Fibroblast of lung (primary cell): ENCODE measurements around the gene EPB41.

Experiments
- EZH2 ChIP-seq: IDR thresholded peaks from 2 replicates; pipeline ENCODE4 v1.5.1; 2012; ENCODE audit warnings: low read length, control low read depth, mild to moderate bottlenecking; ENCODE audit errors: missing control alignments
- TF ChIP-seq, protein P1 (sequence below), 2 donors: IDR thresholded peaks in 1 of 2; conservative IDR thresholded peaks in 1 of 2; 1 replicate in 1 of 2; 2 replicates in 1 of 2; pipeline ENCODE4 v1.5.1; 2011 to 2012; ENCODE audit warnings: low read length in 2 of 2, control low read depth in 1 of 2, inconsistent platforms in 1 of 2, low read depth in 1 of 2, mild to moderate bottlenecking in 1 of 2

DNA sequence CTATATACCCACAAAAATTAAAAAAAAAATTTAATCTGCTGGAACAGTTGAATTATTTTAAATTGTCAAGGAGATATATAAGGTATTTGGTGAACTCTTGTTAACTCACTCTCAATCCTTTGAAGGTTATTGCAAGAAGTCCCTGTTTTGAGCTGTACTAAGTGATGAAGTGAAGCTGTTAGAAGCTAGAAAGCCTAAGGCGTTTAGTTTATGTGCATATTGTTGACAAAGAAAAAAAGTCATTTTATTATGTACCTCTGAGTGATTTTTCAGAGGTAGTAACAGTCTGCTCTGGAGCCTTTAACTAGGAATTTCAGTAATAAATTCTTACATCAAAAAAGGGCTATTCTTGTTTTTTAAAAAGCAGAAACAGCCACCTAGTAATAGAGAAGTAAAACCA lies 149.7 kb downstream of the EPB41 start:
- TF ChIP-seq, protein P1, sequence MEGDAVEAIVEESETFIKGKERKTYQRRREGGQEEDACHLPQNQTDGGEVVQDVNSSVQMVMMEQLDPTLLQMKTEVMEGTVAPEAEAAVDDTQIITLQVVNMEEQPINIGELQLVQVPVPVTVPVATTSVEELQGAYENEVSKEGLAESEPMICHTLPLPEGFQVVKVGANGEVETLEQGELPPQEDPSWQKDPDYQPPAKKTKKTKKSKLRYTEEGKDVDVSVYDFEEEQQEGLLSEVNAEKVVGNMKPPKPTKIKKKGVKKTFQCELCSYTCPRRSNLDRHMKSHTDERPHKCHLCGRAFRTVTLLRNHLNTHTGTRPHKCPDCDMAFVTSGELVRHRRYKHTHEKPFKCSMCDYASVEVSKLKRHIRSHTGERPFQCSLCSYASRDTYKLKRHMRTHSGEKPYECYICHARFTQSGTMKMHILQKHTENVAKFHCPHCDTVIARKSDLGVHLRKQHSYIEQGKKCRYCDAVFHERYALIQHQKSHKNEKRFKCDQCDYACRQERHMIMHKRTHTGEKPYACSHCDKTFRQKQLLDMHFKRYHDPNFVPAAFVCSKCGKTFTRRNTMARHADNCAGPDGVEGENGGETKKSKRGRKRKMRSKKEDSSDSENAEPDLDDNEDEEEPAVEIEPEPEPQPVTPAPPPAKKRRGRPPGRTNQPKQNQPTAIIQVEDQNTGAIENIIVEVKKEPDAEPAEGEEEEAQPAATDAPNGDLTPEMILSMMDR (conservative IDR thresholded peaks at IDR 0.05 in 1 of 2, IDR thresholded peaks at IDR 0.05 in 1 of 2; ENCODE audit: low read depth in 1 of 2, low read length in 2 of 2) = no peak
- TF ChIP-seq EZH2 = no peak
